CD14-positive monocyte (primary cell): ENCODE results near the gene LENG9. TPM values are rescaled to one million over a fixed set of nuclear protein-coding genes. Genes with fewer than 3 reads are reported as not detected.

Experiments
- DNase-seq, 3 donors: peaks; one replicate each; pipeline ENCODE4 v3.0.0-alpha.2; 2011 to 2022
- H2AFZ ChIP-seq: 2 replicates; pipeline ENCODE4 v1.6.0; 2012; ENCODE audit warnings: mild to moderate bottlenecking, low read depth, low read length, inconsistent platforms; ENCODE audit not compliant: insufficient read depth, poor library complexity, severe bottlenecking
- H3K27ac ChIP-seq, 2 donors: 1 replicate in 1 of 2; 2 replicates in 1 of 2; pipeline ENCODE4 v1.5.1; 2012 to 2013; ENCODE audit warnings: low read length in 2 of 2, control low read depth in 1 of 2, inconsistent platforms in 1 of 2, low read depth in 1 of 2, mild to moderate bottlenecking in 1 of 2
- H3K27me3 ChIP-seq, 2 donors: one replicate each; pipeline versions ENCODE4 v1.6.0 to v1.6.1; 2011 to 2013; ENCODE audit warnings: low read length in 2 of 2; ENCODE audit not compliant: control insufficient read depth in 2 of 2, insufficient read depth in 2 of 2
- H3K36me3 ChIP-seq, 2 donors: replicated peaks in 1 of 2; 1 replicate in 1 of 2; 2 replicates in 1 of 2; pipeline versions ENCODE4 v1.5.1 to v1.6.1; 2012 to 2013; ENCODE audit warnings: low read length in 2 of 2, control low read depth in 1 of 2, inconsistent platforms in 1 of 2, mild to moderate bottlenecking in 1 of 2; ENCODE audit not compliant: insufficient read depth in 2 of 2, control insufficient read depth in 1 of 2
- H3K4me1 ChIP-seq, 2 donors: 1 replicate in 1 of 2; 2 replicates in 1 of 2; pipeline versions ENCODE4 v1.5.1 to v1.6.1; 2012 to 2013; ENCODE audit warnings: low read length in 2 of 2, control low read depth in 1 of 2, inconsistent platforms in 1 of 2, mild to moderate bottlenecking in 1 of 2, moderate library complexity in 1 of 2; ENCODE audit not compliant: insufficient read depth in 2 of 2, control insufficient read depth in 1 of 2
- H3K4me2 ChIP-seq: replicated peaks from 2 replicates; pipeline ENCODE3; 2012; ENCODE audit warnings: low read length, moderate library complexity, mild to moderate bottlenecking; ENCODE audit not compliant: poor library complexity, severe bottlenecking; ENCODE audit errors: extremely low read depth
- H3K4me3 ChIP-seq, 3 experiments: fragments of 200-600 bp in 1 of 3; sonication (generic) in 1 of 3; replicated peaks in 1 of 3; 1 replicate in 2 of 3; 2 replicates in 1 of 3; pipeline ENCODE4 v1.5.1; 2011 to 2013; ENCODE audit warnings: low read length in 3 of 3, mild to moderate bottlenecking in 3 of 3, control low read depth in 2 of 3, low read depth in 2 of 3, inconsistent platforms in 1 of 3, moderate library complexity in 1 of 3
- H3K79me2 ChIP-seq: 2 replicates; pipeline ENCODE4 v1.6.0; 2012; ENCODE audit warnings: mild to moderate bottlenecking, control low read depth, inconsistent platforms, low read length, moderate library complexity; ENCODE audit not compliant: insufficient read depth
- H3K9ac ChIP-seq: 2 replicates; pipeline ENCODE4 v1.6.0; 2017; ENCODE audit warnings: low read length, mild to moderate bottlenecking; ENCODE audit not compliant: insufficient read depth, poor library complexity, severe bottlenecking
- H3K9me3 ChIP-seq, 2 donors: replicated peaks in 1 of 2; 1 replicate in 1 of 2; 2 replicates in 1 of 2; pipeline versions ENCODE4 v1.5.1 to v1.6.1; 2012 to 2013; ENCODE audit warnings: low read length in 2 of 2, control low read depth in 1 of 2; ENCODE audit not compliant: control insufficient read depth in 1 of 2, insufficient read depth in 1 of 2
- H4K20me1 ChIP-seq: 2 replicates; pipeline ENCODE4 v1.6.0; 2012; ENCODE audit warnings: mild to moderate bottlenecking, low read length, control low read depth, moderate library complexity; ENCODE audit not compliant: insufficient read depth
- H3K27ac Mint-ChIP-seq, 7 donors: one replicate each; pipeline ENCODE4 v1.8.0; 2020; ENCODE audit warnings: mild to moderate bottlenecking in 7 of 7, mixed read lengths in 7 of 7, moderate library complexity in 6 of 7, inconsistent platforms in 2 of 7
- H3K27me3 Mint-ChIP-seq, 3 donors: one replicate each; pipeline ENCODE4 v1.8.0; 2021 to 2022; ENCODE audit warnings: low read depth in 3 of 3, mild to moderate bottlenecking in 3 of 3, mixed read lengths in 3 of 3, moderate library complexity in 3 of 3, inconsistent platforms in 1 of 3
- H3K36me3 Mint-ChIP-seq, 2 donors: one replicate each; pipeline ENCODE4 v1.8.0; 2020; ENCODE audit warnings: mixed read lengths in 2 of 2, inconsistent platforms in 1 of 2, mild to moderate bottlenecking in 1 of 2
- H3K4me1 Mint-ChIP-seq: one replicate; pipeline ENCODE4 v1.8.0; 2020; ENCODE audit warnings: mild to moderate bottlenecking, mixed read lengths
- H3K4me3 Mint-ChIP-seq, 2 donors: one replicate each; pipeline ENCODE4 v1.8.0; 2020; ENCODE audit warnings: mild to moderate bottlenecking in 2 of 2, mixed read lengths in 2 of 2, moderate library complexity in 1 of 2
- H3K9me3 Mint-ChIP-seq, 7 donors: one replicate each; pipeline ENCODE4 v1.8.0; 2020 to 2022; ENCODE audit warnings: mixed read lengths in 7 of 7, mild to moderate bottlenecking in 6 of 7, moderate library complexity in 6 of 7, inconsistent platforms in 2 of 7
- WGBS: methylation state at CpG from one replicate; pipeline ENCODE4 v1.1.5; 2013; ENCODE audit warnings: missing lambda C conversion rate; ENCODE audit not compliant: insufficient coverage; 5-methylcytosine and 5-hydroxymethylcytosine counted together
- intact Hi-C, 2 donors: fragments of 100-400 bp; cut with micrococcal nuclease; formaldehyde crosslinking; loops; one replicate each; pipeline versions ENCODE4 v1.15.0 to v1.15.1; 2023
- polyA plus RNA-seq, 3 donors: library from polyadenylated mRNA; depleted of rRNA in 1 of 3; unstranded in 2 of 3; stranded (reverse) in 1 of 3; fragments of 300-500 nt in 2 of 3; fragments of >200 nt in 1 of 3; fragmentation: Illumina TruSeq in 2 of 3; gene quantifications; 1 replicate in 2 of 3; 2 replicates in 1 of 3; pipeline ENCODE4 v1.2.3, GENCODE V29; 2012 to 2021
- TF ChIP-seq, protein P1 (sequence below): fragments of 200-600 bp; IDR thresholded peaks from one replicate; pipeline ENCODE4 v1.8.0; 2022; ENCODE audit warnings: antibody characterized with exemption, mild to moderate bottlenecking

Gene LENG9
- polyA plus RNA-seq, 3 donors, result 0.15 to 2.0 TPM; not detected in 1

DNA sequence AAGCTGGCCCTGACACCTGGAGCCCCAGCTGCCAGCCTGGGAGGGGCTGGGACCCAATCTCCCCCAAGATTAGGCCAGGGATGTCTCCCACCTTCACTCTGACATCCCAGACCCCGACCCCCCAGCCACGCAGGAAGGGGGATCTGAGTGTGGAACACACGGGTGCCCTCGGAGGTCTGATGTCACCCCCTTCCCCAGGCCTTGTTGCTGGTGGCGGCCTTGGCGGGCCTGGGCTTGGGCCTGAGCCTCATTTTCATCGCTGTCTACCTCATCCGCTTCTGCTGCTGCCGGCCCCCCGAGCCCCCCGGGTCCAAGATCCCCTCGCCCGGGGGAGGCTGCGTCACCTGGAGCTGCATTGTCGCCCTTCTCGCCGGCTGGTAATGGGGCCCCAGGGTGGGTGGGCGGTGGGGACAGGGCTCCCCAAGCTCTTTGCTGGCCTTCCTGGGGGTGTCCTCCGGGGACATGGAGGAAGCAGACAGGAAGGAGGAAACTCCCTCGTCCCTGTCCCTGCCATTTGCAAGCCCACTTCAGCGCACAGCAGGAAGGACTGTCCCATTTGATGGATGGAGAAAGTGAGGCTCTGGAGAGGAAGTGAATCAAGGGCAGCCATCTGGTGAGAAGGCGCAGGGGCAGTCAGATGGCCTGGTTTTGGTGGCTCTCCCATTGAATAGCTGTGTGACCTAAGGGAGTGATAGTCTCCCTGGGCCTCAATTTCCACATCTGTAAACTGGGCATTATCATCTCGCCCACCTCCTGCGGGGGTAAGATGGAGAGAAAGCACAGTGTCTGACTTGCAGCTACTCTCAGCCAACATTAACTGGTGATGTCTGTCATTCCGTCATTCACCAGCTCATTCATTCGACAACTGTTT, 44.4 kb downstream of the LENG9 start:
- H3K27ac Mint-ChIP-seq, result no peak overlapping the region
- Histone ChIP-seq H2AFZ (no peak overlapping the region), H3K4me2 (no peak overlapping the region), H3K4me1 (peaks cover 12 to 15% of the 10 kb centered on the region in 2 donors), H3K27me3 (peaks cover 27 to 67% of the 10 kb centered on the region in 2 donors), H3K36me3 (no peaks in the 10 kb centered on the region), H4K20me1 (no peaks in the 10 kb centered on the region), H3K9me3 (peaks cover 0 to 8% of the 10 kb centered on the region in 2 donors), H3K79me2 (no peaks in the 10 kb centered on the region), H3K9ac (no peak overlapping the region), H3K27ac (no peak overlapping the region), H3K4me3 (no peak overlapping the region)
- intact Hi-C loops, result loop anchor here in 1 of 2 donors (10.0 kb wide), 1 partner anchor 116 kb away; no protein-coding TSS in a partner anchor
- peaks cover 42 to 66% (median 53%) of the 10 kb centered on the region in 3 donors for H3K27me3 Mint-ChIP-seq
- WGBS, result 86% methylated on average over 22 of the region's 26 CpGs
- no peak for DNase-seq
- peak overlapping the region in 1 of 2 donors; percentile 11 for H3K4me3 Mint-ChIP-seq
- H3K36me3 Mint-ChIP-seq, result peaks cover 0 to 6% of the 10 kb centered on the region in 2 donors
- peaks cover 14% of the 10 kb centered on the region for H3K4me1 Mint-ChIP-seq
- peaks cover under 1 to 17% (median 8%) of the 10 kb centered on the region in 7 donors for H3K9me3 Mint-ChIP-seq
- TF ChIP-seq, protein P1, sequence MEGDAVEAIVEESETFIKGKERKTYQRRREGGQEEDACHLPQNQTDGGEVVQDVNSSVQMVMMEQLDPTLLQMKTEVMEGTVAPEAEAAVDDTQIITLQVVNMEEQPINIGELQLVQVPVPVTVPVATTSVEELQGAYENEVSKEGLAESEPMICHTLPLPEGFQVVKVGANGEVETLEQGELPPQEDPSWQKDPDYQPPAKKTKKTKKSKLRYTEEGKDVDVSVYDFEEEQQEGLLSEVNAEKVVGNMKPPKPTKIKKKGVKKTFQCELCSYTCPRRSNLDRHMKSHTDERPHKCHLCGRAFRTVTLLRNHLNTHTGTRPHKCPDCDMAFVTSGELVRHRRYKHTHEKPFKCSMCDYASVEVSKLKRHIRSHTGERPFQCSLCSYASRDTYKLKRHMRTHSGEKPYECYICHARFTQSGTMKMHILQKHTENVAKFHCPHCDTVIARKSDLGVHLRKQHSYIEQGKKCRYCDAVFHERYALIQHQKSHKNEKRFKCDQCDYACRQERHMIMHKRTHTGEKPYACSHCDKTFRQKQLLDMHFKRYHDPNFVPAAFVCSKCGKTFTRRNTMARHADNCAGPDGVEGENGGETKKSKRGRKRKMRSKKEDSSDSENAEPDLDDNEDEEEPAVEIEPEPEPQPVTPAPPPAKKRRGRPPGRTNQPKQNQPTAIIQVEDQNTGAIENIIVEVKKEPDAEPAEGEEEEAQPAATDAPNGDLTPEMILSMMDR, result no peak

DNA sequence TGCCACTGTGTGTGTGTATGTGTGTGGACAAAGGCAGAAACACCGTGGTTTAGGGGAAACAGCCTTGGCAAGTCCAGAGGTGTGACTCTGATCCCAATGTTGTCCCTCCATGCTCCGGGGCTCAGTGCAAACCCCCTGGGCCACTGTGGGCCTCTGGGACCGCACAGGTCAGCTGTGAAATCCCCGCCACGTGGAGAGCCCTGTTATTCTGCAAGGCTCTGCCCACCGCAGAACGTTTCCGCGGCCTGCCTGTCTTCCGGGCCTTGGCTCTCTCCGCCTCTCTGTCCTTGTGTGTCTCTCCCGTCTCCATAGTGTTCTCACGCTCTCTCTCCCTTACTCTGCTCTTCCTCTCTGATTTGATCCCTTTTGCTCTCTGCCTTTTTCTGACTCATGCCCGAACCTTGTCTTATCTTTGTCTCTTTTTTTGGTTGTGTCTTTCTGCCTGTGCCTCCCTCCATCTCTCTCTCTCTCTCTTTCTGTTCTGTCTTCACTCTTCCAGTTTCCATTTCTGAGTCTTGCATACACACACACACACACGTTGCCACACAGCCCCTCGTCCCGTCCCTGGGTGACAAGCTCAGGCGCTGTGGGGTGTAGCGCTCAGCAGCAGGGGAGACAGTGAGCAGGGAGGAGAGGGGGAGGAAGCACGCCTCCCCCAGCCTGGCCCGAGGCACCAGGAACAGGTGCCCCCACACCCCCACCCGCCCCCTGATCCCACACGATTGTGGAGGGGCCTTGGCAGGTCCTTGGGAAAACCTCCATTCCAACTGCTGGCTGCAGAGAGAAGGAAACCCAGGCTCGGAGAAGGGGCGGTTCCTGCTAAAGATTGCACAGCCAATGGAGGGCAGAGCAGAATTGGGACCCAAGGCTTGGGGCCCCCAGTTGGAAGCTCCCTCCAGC, 45.3 kb downstream of the LENG9 start:
- Histone ChIP-seq H4K20me1 (no peaks in the 10 kb centered on the region), H3K36me3 (no peaks in the 10 kb centered on the region), H3K4me2 (peak overlapping the region; percentile 42), H3K9ac (no peak overlapping the region), H3K27ac (no peak overlapping the region), H3K9me3 (peaks cover 0 to 10% of the 10 kb centered on the region in 2 donors), H3K79me2 (no peaks in the 10 kb centered on the region), H3K4me1 (peaks cover 12 to 15% of the 10 kb centered on the region in 2 donors), H3K27me3 (peaks cover 28 to 68% of the 10 kb centered on the region in 2 donors), H3K4me3 (peak overlapping the region in 1 of 3 experiments; percentile 21), H2AFZ (peak overlapping the region; percentile 48)
- Mint-ChIP-seq H3K4me3 (peak overlapping the region; percentile 65 to 83), H3K27me3 (peaks cover 47 to 70% (median 53%) of the 10 kb centered on the region in 3 donors), H3K36me3 (peaks cover 0 to 6% of the 10 kb centered on the region in 2 donors), H3K4me1 (peaks cover 14% of the 10 kb centered on the region), H3K9me3 (peaks cover 7 to 21% (median 17%) of the 10 kb centered on the region in 7 donors), H3K27ac (peak overlapping the region in 3 of 7 donors; percentile 6 to 14 (median 7))
- TF ChIP-seq, protein P1, result no peak
- WGBS, result 5% methylated on average over 16 of the region's 25 CpGs
- no peak for DNase-seq
- intact Hi-C loops, result loop anchor here in 1 of 2 donors (10.0 kb wide), 1 partner anchor 117 kb away; no protein-coding TSS in a partner anchor
